CD4-positive, CD25-positive, alpha-beta regulatory T cell (primary cell): ENCODE data around the gene L3MBTL4. TPM values are rescaled to one million over a fixed set of nuclear protein-coding genes. Genes with fewer than 3 reads are reported as not detected.

Source experiments
- ATAC-seq, 2 donors: fragments of 150-1000 bp; cut with Tn5 transposase; one replicate each; pipeline ENCODE4 v1.10.0; 2021; ENCODE audit warnings: low read depth in 2 of 2, moderate number of reproducible peaks in 2 of 2, moderate library complexity in 1 of 2
- DNase-seq, 3 donors: peaks; one replicate each; pipeline versions ENCODE4 v3.0.0 to v3.0.0-alpha.2; 2012 to 2022; ENCODE audit warnings: mixed read lengths in 1 of 3
- H3K27ac ChIP-seq: one replicate; pipeline ENCODE4 v1.7.0; 2013; ENCODE audit warnings: mild to moderate bottlenecking, low read length; ENCODE audit not compliant: insufficient read depth, poor library complexity, severe bottlenecking
- H3K27me3 ChIP-seq: one replicate; pipeline ENCODE4 v1.7.0; 2013; ENCODE audit warnings: low read length; ENCODE audit not compliant: control insufficient read depth, insufficient read depth
- H3K36me3 ChIP-seq: one replicate; pipeline ENCODE4 v1.7.0; 2013; ENCODE audit warnings: mild to moderate bottlenecking, low read length, moderate library complexity; ENCODE audit not compliant: control insufficient read depth, insufficient read depth
- H3K4me1 ChIP-seq: 2 replicates; pipeline ENCODE4 v1.7.0; 2013; ENCODE audit warnings: mild to moderate bottlenecking, low read length; ENCODE audit not compliant: insufficient read depth, control insufficient read depth, poor library complexity, severe bottlenecking
- H3K4me3 ChIP-seq: one replicate; pipeline ENCODE4 v1.7.0; 2013; ENCODE audit warnings: low read depth, mild to moderate bottlenecking, low read length, moderate library complexity
- H3K9me3 ChIP-seq, 2 experiments: 1 replicate in 1 of 2; 2 replicates in 1 of 2; pipeline ENCODE4 v1.7.0; 2013; ENCODE audit warnings: low read length in 2 of 2, mild to moderate bottlenecking in 1 of 2, moderate library complexity in 1 of 2; ENCODE audit not compliant: control insufficient read depth in 2 of 2
- H3K27ac Mint-ChIP-seq, 3 donors: one replicate each; pipeline ENCODE4 v1.8.0; 2020 to 2022; ENCODE audit warnings: mild to moderate bottlenecking in 3 of 3, mixed read lengths in 3 of 3, moderate library complexity in 2 of 3
- H3K27me3 Mint-ChIP-seq: one replicate; pipeline ENCODE4 v1.8.0; 2022; ENCODE audit warnings: mild to moderate bottlenecking, mixed read lengths
- H3K36me3 Mint-ChIP-seq: one replicate; pipeline ENCODE4 v1.8.0; 2020; ENCODE audit warnings: mixed read lengths
- H3K4me1 Mint-ChIP-seq, 4 donors: one replicate each; pipeline ENCODE4 v1.8.0; 2020 to 2022; ENCODE audit warnings: mixed read lengths in 4 of 4, mild to moderate bottlenecking in 1 of 4
- H3K4me3 Mint-ChIP-seq, 4 donors: one replicate each; pipeline ENCODE4 v1.8.0; 2020 to 2022; ENCODE audit warnings: mild to moderate bottlenecking in 4 of 4, mixed read lengths in 4 of 4, moderate library complexity in 3 of 4
- H3K9me3 Mint-ChIP-seq, 7 donors: one replicate each; pipeline ENCODE4 v1.8.0; 2020 to 2022; ENCODE audit warnings: mixed read lengths in 7 of 7, mild to moderate bottlenecking in 3 of 7, moderate library complexity in 2 of 7
- polyA plus RNA-seq, 4 donors: library from polyadenylated mRNA; unstranded; fragments of 300-500 nt; fragmentation: Illumina TruSeq; gene quantifications; one replicate each; pipeline ENCODE4 v1.2.3, GENCODE V29; 2021
- total RNA-seq: library from RNA; stranded (reverse); gene quantifications from one replicate; pipeline ENCODE4 v1.2.3, GENCODE V29; 2022

The L3MBTL4 gene
- total and polyA plus RNA-seq, 5 donors from 2014 or later, result 2.1 TPM; not detected in 4

- peaks cover 0 to 2% (median 0%) of the 10 kb centered on the region in 7 donors for H3K9me3 Mint-ChIP-seq
- no peak overlapping the region for H3K4me3 ChIP-seq
- no peaks in the 10 kb centered on the region for H3K4me1 ChIP-seq
- ATAC-seq, result no peak
- H3K36me3 ChIP-seq, result no peaks in the 10 kb centered on the region
- peaks cover 4% of the 10 kb centered on the region for H3K27me3 Mint-ChIP-seq
- no peaks in the 10 kb centered on the region for H3K27me3 ChIP-seq
- no peak overlapping the region for H3K27ac Mint-ChIP-seq
- no peaks in the 10 kb centered on the region for H3K4me1 Mint-ChIP-seq
- no peaks in the 10 kb centered on the region for H3K36me3 Mint-ChIP-seq
- no peak for DNase-seq
- no peak overlapping the region for H3K27ac ChIP-seq
- no peaks in the 10 kb centered on the region for H3K9me3 ChIP-seq
- no peak overlapping the region for H3K4me3 Mint-ChIP-seq
These were observed 428.3 kb downstream of the L3MBTL4 start for GRCh38 chr18:5986257-5986931.

- no peak for DNase-seq
- Histone ChIP-seq H3K4me1 (no peaks in the 10 kb centered on the region), H3K4me3 (no peak overlapping the region), H3K27ac (no peak overlapping the region), H3K9me3 (no peaks in the 10 kb centered on the region), H3K27me3 (no peaks in the 10 kb centered on the region), H3K36me3 (no peaks in the 10 kb centered on the region)
- Mint-ChIP-seq H3K4me3 (no peak overlapping the region), H3K4me1 (no peaks in the 10 kb centered on the region), H3K9me3 (peaks cover 0 to 2% (median 0%) of the 10 kb centered on the region in 7 donors), H3K36me3 (no peaks in the 10 kb centered on the region), H3K27ac (no peak overlapping the region), H3K27me3 (peaks cover 4% of the 10 kb centered on the region)
- no peak for ATAC-seq
These were observed 430.5 kb downstream of the L3MBTL4 start for GRCh38 chr18:5984245-5984644.

GRCh38 chr18:5983488-5983887, 431.2 kb downstream of the L3MBTL4 start:
- Histone ChIP-seq H3K36me3 (no peaks in the 10 kb centered on the region), H3K27me3 (no peaks in the 10 kb centered on the region), H3K27ac (no peak overlapping the region), H3K4me3 (no peak overlapping the region), H3K4me1 (no peaks in the 10 kb centered on the region), H3K9me3 (no peaks in the 10 kb centered on the region)
- ATAC-seq (no peak), DNase-seq (no peak)
- Mint-ChIP-seq H3K27ac (no peak overlapping the region), H3K4me1 (no peaks in the 10 kb centered on the region), H3K9me3 (peaks cover 0 to 1% (median 0%) of the 10 kb centered on the region in 7 donors), H3K4me3 (no peak overlapping the region), H3K27me3 (peaks cover 4% of the 10 kb centered on the region), H3K36me3 (no peaks in the 10 kb centered on the region)

- H3K27ac Mint-ChIP-seq, result no peak overlapping the region
- peaks cover 4% of the 10 kb centered on the region for H3K27me3 Mint-ChIP-seq
- no peaks in the 10 kb centered on the region for H3K4me1 Mint-ChIP-seq
- H3K36me3 Mint-ChIP-seq, result no peaks in the 10 kb centered on the region
- Histone ChIP-seq H3K4me1 (no peaks in the 10 kb centered on the region), H3K4me3 (no peak overlapping the region), H3K27me3 (no peaks in the 10 kb centered on the region), H3K9me3 (no peaks in the 10 kb centered on the region), H3K36me3 (no peaks in the 10 kb centered on the region), H3K27ac (no peak overlapping the region)
- no peak for ATAC-seq
- DNase-seq, result no peak
- peaks cover 0 to 3% (median 0%) of the 10 kb centered on the region in 7 donors for H3K9me3 Mint-ChIP-seq
- H3K4me3 Mint-ChIP-seq, result no peak overlapping the region
These were observed 432.4 kb downstream of the L3MBTL4 start for GRCh38 chr18:5982332-5982731.

GRCh38 chr18:5980721-5981120, 434.0 kb downstream of the L3MBTL4 start:
- Histone ChIP-seq H3K27me3 (no peaks in the 10 kb centered on the region), H3K4me3 (no peak overlapping the region), H3K4me1 (no peaks in the 10 kb centered on the region), H3K36me3 (no peaks in the 10 kb centered on the region), H3K27ac (no peak overlapping the region), H3K9me3 (no peaks in the 10 kb centered on the region)
- no peaks in the 10 kb centered on the region for H3K4me1 Mint-ChIP-seq
- H3K9me3 Mint-ChIP-seq, result peaks cover 0 to 3% (median 0%) of the 10 kb centered on the region in 7 donors
- no peak overlapping the region for H3K4me3 Mint-ChIP-seq
- no peaks in the 10 kb centered on the region for H3K36me3 Mint-ChIP-seq
- H3K27me3 Mint-ChIP-seq, result peaks cover 4% of the 10 kb centered on the region
- DNase-seq (no peak), ATAC-seq (no peak)
- H3K27ac Mint-ChIP-seq, result no peak overlapping the region

DNA sequence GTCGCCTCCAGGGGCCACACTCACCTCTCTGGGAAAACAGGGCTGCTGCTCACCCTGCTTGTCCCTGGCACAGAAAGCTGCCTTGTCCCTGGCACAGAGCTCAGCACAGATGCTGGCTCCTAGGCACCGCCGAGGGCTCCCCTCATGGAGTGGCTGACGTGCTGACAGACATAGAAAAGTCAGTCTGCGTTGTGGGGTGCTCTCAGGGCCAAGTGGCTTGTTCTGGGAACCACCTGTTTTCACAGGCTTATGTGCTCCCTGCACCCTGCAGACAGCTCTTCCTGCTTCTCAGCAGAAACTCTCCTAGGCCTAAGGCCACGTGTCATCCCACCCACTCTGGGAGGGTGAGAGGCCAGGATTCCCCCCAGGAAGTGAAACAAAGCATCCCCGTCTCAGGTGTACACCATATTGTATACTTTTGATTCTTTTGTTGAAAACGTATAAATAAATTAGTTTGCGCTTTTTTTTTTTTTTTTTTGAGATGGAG, 434.7 kb downstream of the L3MBTL4 start:
- no peaks in the 10 kb centered on the region for H3K36me3 Mint-ChIP-seq
- H3K27ac Mint-ChIP-seq, result no peak overlapping the region
- H3K4me1 Mint-ChIP-seq, result no peaks in the 10 kb centered on the region
- Histone ChIP-seq H3K36me3 (no peaks in the 10 kb centered on the region), H3K27ac (no peak overlapping the region), H3K4me1 (no peaks in the 10 kb centered on the region), H3K4me3 (no peak overlapping the region), H3K27me3 (no peaks in the 10 kb centered on the region), H3K9me3 (no peaks in the 10 kb centered on the region)
- peak in 1 of 3 donors; percentile 2 for DNase-seq
- H3K27me3 Mint-ChIP-seq, result peaks cover 3% of the 10 kb centered on the region
- H3K9me3 Mint-ChIP-seq, result peaks cover 0 to 3% (median 0%) of the 10 kb centered on the region in 7 donors
- no peak for ATAC-seq
- H3K4me3 Mint-ChIP-seq, result no peak overlapping the region

GRCh38 chr18:5979176-5979888, 435.4 kb downstream of the L3MBTL4 start:
- Mint-ChIP-seq H3K9me3 (peaks cover 0 to 3% (median 0%) of the 10 kb centered on the region in 7 donors), H3K4me3 (no peak overlapping the region), H3K27me3 (no peaks in the 10 kb centered on the region), H3K36me3 (no peaks in the 10 kb centered on the region), H3K4me1 (no peaks in the 10 kb centered on the region), H3K27ac (no peak overlapping the region)
- H3K27ac ChIP-seq, result no peak overlapping the region
- H3K36me3 ChIP-seq, result no peaks in the 10 kb centered on the region
- no peaks in the 10 kb centered on the region for H3K9me3 ChIP-seq
- ATAC-seq (no peak), DNase-seq (no peak)
- H3K4me3 ChIP-seq, result no peak overlapping the region
- no peaks in the 10 kb centered on the region for H3K27me3 ChIP-seq
- no peaks in the 10 kb centered on the region for H3K4me1 ChIP-seq
